ENCODE measurements around the gene B4GAT1.

DNA sequence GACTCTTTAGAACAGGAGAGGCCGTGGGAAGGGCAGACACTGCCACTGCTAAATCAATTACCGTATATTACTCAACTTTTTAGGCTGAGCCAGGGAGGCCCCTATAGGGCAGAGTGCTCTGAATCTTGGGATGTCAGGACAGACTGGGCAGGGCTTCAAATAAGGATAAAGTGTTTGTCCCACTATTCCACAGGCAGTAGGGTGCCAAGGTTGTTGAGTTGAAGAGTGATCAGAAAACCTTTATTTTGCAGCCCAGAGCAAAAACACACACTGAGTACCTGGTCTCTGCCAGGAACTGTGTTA is 1.6 kb upstream of the B4GAT1 start:
- TF ChIP-seq, protein P1, sequence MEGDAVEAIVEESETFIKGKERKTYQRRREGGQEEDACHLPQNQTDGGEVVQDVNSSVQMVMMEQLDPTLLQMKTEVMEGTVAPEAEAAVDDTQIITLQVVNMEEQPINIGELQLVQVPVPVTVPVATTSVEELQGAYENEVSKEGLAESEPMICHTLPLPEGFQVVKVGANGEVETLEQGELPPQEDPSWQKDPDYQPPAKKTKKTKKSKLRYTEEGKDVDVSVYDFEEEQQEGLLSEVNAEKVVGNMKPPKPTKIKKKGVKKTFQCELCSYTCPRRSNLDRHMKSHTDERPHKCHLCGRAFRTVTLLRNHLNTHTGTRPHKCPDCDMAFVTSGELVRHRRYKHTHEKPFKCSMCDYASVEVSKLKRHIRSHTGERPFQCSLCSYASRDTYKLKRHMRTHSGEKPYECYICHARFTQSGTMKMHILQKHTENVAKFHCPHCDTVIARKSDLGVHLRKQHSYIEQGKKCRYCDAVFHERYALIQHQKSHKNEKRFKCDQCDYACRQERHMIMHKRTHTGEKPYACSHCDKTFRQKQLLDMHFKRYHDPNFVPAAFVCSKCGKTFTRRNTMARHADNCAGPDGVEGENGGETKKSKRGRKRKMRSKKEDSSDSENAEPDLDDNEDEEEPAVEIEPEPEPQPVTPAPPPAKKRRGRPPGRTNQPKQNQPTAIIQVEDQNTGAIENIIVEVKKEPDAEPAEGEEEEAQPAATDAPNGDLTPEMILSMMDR (IDR thresholded peaks at IDR 0.05 in 2 of 3, conservative IDR thresholded peaks at IDR 0.05 in 1 of 3; ENCODE audit: control insufficient read depth in 2 of 3, extremely low read depth in 1 of 3, insufficient read depth in 1 of 3, low read depth in 3 of 3, low read length in 3 of 3), result no peak
- TF ChIP-seq POLR2A (IDR thresholded peaks at IDR 0.05; ENCODE audit: low read depth, low read length) (no peak), POU2F2 (IDR thresholded peaks at IDR 0.05; ENCODE audit: borderline replicate concordance, low read depth, low read length) (no peak), SIN3A (IDR thresholded peaks at IDR 0.05; ENCODE audit: low read depth, low read length) (no peak), EZH2 (IDR thresholded peaks at IDR 0.05; ENCODE audit: borderline replicate concordance, control insufficient read depth, low read depth, low read length) (no peak), SMC3 (IDR thresholded peaks at IDR 0.05; ENCODE audit: borderline replicate concordance, low read length) (no peak)
